NCI-H748 treated with DMSO at 0.1 percent for 48 hours (cell line): ENCODE measurements around the gene CASP7.

ENCODE experiments used
- DNase-seq: peaks from one replicate; lab custom pipeline; 2025; lab: John Stamatoyannopoulos, UW

CASP7 gene

GRCh38 chr10:113712755-113713639, 33.3 kb downstream of the CASP7 start:
- DNase-seq: no peak

DNA sequence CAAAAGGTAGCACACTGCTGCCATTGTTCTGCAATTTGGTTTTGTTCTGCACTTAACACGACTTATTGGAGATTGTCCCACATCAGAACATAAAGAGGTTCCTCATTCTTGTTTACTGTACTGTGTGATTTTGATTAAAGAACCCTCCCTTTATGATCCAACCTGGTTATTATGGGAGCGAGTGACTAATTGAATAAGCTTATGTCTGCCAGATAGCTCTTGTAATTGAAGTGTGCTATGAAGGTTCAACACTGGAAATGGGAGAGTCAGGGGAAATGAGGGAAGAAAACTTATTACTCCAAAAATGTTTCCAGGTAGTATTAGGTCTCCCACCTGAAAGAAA, 33.9 kb downstream of the CASP7 start:
- no peak for DNase-seq

DNA sequence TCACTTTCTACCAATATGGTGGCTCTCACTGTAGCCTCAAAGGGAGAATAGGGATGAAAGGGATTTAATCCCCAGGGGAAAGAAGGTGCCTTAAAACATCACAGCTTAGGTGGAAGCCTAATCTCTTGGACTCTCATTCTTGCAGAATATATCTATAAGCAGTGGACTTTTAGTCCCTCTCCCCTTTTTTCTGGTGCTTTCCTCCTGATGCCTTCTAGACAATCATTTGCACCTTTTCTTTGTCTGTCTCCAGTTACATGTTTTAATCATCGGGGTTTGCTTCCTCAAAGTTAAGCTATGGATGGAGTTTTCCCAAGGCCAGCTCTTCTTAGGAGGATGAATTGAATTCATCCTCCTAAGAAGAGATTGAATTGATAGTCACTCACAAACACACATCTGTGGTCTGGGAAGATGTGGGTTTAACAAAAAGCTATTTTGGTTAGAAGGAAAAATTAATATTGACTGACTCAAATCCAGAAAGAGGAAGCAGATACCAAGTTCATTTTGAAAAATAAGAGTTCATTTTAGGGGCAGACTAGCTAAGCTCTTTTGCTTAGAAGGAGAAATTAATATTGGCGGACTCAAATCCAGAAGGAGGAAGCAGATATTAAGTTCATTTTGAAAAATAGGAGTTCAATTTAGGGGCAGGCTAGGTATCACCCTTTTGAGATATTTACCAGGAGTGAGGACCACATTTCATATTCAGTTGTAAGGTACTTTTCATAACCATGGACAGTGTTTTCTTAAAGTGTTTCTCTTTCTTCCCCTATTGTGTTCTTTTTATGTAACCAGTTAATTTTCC, 36.6 kb downstream of the CASP7 start:
- no peak for DNase-seq

DNA sequence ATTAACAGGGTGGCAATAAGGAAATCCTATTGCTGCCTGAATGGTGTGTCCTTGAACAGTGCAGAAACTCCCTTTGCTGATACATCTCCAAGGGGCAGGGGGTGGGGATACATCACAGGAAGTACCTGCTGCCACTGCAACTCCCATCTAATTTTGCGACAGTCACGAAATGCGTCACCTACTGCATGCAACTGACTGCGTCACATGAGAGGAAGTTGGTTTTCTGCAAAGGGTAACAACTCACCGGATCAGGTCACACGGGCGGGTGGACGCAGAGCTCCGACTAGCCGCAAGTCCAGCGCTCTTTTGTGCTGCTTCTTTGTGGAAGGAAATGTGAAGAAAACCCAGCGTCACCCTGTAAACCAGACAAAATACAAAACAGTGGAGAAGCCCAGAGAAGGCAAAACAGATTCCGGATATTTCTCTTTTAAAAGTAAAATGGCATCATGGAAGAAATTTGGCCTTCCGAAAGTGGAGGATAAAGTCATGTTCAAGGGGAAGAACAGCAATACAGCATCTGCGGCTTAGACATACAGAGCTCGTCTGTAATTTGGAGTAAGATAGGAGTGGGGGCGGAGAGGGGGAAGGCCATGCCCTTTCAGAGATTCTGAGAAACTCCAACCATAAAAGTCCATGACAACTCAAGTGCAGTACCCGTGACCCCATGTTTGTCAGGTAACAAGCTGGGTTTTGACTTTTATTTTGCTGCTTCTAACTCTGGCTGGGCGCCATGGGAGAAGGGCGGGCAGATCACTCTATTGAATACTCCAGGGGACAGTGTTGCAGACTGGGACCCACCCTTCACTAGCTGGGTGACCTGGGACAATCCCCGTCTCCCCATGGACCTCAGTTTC, 39.5 kb downstream of the CASP7 start:
- DNase-seq: no peak

DNA sequence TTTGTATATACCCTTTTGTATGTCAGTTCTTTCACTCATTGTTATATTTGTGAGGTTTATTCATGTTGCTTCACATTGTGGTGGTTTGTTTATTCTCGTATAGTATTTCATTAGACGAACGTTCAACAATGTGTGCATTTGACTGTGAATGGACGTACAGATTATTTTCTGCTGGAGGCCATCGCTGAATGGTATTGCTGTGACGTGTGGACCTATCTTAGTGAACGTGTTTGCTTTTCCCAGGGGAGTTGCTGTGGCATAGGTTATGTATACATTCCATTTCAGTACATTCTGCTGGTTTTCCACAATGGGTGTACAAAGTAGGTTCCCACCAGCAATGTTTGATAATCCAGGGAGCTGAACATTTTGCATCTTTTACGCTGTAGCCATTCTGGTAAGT, 40.7 kb downstream of the CASP7 start:
- peak; percentile 6 for DNase-seq

DNA sequence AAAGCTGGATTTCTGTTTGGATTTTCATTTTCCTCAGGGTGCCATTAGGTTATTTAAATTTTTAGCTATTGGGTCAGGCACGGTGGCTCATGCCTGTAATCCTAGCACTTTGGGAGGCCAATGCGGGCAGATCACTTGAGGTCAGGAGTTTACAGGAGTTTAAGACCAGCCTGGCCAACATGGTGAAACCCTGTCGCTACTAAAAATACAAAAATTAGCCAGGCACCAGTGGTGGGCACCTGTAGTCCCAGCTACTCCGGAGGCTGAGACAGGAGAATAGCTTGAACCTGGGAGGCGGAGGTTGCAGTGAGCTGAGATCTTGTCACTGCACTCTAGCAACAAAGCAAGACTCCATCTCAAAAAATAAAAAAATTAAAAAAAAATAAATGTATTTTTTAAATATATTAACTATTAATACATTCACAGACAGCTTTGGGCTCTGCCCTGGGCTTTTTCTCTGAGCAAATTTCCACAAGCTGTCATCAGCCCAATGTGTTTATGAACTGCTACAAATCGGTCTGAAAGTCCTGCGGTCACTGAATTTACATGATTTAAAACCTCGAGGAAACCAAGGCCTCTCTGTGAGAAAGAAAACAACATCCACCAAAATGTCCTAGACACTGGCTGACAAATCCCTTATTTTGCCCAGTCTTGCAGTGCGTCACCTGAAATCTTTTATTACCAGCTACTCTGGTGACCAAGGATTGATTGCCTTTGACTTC, 52.6 kb downstream of the CASP7 start:
- DNase-seq: no peak

- no peak for DNase-seq
These were observed 53.3 kb downstream of the CASP7 start for GRCh38 chr10:113732966-113733365.

- no peak for DNase-seq
These were observed 53.9 kb downstream of the CASP7 start for GRCh38 chr10:113733635-113734034.

DNA sequence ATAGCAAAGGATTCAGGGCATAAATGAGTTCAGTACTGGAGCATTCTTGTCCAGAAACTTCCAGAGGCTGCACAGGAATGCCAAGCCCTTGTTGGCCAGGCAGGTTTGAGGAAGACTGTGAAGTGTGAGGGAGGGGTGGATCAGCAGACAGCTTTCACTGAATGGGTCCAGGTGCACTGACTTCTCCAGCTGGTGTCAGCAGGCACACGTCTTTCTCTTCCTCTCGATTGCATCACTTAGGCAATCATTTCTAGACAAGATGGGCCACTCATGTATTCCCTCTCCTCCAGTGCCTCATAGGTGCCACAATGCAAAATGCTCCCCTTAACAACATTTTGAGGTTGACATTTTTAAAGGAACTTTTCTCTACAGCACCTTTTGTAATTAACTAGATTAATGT, 56.2 kb downstream of the CASP7 start:
- peak; percentile 2 for DNase-seq

DNA sequence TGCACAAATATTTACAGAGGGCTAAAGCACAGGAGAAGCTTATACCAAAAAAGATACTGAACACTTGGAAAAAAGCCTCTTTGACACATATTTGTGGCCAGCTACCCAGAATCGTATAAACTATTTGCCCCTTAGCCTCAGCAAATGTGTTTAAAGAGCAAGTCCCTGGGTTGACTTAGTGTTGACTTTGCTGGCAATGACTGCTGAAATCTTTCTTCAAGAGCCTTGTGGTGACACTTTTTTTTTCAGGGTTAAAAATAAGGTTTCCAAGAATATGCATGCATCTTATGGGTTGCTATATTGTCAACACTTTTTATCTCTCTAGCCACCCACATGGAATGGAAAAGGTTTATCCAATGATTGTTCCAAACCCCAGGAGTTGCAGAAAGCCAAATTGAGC, 56.9 kb downstream of the CASP7 start:
- no peak for DNase-seq

GRCh38 chr10:113739031-113739430, 59.3 kb downstream of the CASP7 start:
- no peak for DNase-seq

DNA sequence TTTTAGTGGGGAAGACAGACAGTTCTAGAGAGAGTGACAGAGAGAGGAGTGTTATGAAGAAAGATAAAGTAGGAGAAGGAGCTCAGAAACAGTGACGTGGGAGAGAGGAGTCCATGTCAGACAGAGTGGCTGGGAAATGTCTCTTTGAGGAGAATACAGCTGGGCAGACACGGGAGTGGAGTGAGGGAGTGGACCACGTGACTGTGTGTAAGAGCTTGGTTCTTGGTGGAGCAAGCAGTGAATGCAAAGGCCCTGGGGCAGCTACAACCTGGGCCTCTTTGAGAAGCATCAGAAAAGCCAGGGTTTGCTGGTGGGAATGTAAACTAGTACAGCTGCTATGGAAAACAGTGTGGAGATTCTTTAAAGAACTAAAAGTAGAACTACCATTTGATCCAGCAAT, 59.9 kb downstream of the CASP7 start:
- no peak for DNase-seq

- DNase-seq: no peak
These were observed 61.1 kb downstream of the CASP7 start for GRCh38 chr10:113740850-113741249.

DNA sequence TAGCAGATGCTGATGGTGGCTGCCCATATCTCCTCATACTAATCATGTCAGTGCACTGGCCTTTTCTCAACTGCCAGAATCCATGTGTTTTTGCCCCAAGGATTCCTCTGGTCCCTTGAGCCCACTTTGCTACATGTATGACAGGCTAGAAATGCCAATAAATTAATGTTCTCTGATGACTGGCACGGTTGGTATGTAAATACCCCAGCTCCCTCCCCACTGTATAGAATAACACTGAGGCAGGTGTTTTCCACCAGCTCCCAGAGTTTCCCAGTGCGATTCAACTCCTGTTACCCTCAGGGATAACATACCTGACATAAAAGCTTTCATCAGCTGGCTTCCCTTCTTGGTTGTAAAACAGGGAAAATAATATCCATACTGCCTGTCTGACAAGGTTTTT, 62.8 kb downstream of the CASP7 start:
- no peak for DNase-seq

DNA sequence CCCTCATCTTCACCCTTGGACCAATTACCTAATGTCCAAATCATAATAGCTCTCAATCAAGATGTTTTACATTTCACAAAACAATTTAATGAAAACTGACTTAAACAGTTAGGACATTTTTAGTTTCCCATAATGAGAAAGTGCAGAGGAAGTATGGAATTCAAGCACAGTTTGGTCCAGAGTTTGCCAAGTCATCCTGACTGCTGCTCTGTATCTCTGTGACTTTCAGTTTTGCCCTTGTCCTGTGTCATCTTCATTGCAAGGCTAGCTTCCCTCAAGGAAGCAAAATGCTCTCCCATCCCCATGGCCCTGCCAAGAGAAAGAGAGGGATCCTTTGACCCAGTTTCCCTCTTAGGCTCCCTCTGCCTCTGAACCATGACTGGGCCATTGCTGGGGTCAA, 63.9 kb downstream of the CASP7 start:
- no peak for DNase-seq

- DNase-seq: no peak
These were observed 65.7 kb downstream of the CASP7 start for GRCh38 chr10:113745374-113745773.

GRCh38 chr10:113746217-113746957, 66.7 kb downstream of the CASP7 start:
- no peak for DNase-seq

DNA sequence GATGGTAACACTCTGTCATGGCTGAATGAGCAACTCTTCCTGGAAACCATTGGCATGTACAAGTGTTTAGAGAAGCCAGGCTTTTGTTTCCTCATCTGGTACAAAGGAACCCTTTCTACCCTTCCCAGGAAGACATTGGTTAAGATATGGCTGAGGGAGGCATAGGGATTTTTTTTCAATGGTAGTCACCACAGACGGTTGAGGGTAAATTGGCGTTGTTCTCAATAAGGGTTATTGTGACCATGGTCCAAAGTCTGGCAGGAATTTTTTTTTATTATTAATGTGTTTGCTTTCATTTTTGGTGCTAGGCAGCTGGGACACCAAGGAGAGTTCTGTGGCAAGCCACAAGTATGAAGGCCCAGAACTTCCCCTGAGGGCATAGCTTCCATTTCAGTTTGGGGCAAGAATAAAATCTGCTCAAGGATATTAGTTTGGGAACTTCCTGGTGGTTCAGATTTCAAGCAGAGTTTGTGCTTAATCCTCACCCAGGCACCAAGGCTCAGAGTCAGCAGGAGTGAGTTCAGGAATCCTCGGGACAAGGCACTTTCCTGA, 71.5 kb downstream of the CASP7 start, which contains the start of gene PLEKHS1:
Gene PLEKHS1 (plus strand): TSS at position 502 of the 552 bp plus-strand sequence. CDS start 3,596 bp downstream, outside the sequence.
- DNase-seq: no peak

DNA sequence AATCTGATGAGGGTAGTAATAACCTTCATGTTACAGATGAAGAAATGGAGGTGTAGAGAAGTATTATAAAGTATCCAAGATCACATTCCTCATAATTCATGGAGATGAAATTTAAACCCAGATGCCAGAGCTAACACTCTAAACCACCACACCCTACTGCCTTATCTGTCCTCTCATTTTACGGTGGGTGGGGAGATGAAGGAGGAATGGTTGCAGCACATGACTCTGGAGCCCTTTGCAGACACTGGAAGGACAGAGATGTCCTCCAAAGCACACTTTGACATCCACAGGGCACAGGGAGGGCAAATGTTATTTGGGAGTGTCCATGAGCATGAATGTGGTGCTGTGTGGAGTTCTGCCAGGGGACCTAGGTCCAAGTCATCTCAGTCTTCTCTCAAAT, 72.8 kb downstream of the CASP7 start:
- DNase-seq: no peak

DNA sequence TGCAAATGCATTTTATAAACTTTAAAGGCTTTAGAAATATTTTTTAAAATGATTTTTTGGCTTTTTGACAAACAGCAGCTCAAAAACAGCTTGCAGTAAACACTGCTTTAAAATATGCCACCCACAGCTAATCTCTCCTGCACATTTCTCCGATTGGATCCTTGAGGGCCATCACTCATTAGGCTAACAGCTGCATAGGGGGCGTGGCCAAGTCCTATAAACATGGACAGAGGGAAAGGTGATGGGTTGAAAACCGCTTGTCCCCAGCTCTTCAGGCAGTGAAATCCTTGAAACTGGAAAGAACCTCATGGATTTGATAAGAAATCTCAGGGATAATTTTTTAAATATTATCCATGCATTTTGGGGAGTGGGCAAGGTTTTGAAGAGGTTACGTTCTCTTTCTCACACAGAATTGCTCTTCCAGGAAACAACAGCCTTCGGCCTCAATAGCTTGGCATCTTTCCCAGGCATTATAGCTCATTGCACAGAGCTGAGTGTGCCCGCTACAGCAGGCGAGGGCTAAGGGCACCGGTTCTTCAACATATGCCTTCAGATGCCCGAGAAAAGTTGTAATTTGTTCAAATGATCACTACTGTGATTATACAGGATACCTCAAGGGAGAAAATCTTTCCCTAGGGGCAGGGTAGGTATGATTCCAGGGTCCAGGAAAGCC, 73.4 kb downstream of the CASP7 start:
- DNase-seq: peak; percentile 1
